ENCODE results near the gene SEMA4F.
"Not testable (repeated sequence)": the region's sequence is repeated elsewhere in the genome, so short reads cannot be mapped to it uniquely, and the experiment has no call there.

Gene SEMA4F

GRCh38 chr2:74653985-74654882 lies at the start of gene SEMA4F:
SEMA4F (plus strand) TSS chr2:74654247; CDS start chr2:74654377, 130 bp downstream.
- peak; percentile 92 to 95 for DNase-seq (ENCODE audit: low read depth in 2 of 2)

GRCh38 chr2:74606927-74607326 lies 47.1 kb upstream of the SEMA4F start:
- no peak for DNase-seq (ENCODE audit: low read depth in 2 of 2)

DNA sequence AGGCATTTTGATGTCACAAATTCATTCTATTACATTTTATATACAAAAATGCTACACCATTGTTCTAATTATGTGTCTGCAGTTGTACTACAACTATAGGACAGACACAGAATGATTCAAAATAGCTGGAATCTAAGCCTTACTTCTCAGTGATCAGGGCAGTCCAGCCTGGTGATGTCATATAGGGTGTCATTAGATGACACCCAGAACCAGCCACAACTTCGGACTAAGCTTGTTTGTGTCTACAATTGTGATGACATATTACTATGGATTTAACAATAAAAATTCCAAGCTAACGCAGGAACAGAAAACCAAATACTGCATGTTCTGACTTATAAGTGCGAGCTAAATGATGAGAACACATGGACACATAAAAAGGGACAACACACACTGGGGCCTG lies 36.9 kb upstream of the SEMA4F start:
- no peak for DNase-seq (ENCODE audit: low read depth in 2 of 2)

DNA sequence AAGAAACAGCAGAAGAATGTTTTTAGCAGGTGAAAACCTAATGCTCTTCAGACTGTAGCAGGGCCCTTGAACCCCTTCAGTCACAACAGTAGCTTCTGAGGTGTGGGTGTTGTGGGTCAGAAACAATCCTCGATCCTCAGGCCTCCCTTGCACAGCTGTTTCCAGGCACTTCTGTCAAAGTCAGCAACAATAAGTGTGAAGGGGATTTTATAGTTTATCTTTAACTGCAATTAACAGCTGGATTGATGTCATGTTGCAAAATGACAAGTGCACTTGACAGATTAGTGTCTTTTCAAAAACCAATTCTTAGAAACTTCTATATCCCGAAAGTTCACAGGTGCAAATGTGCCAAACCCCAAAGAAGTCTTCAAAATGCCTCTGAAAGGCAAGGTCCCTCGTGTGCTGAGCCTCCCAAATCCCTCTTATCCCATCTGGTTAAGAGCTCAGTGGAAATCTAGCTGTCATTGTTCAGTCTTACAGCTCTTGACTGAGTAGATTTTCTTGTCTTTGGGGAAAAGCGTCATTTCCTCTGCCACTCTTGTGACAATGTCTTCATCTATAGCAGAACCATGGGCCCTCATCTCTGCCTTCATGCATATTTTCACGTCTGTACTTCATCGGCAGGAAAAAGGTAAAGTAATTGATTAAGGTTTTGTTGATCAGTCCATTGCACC lies 35.5 kb upstream of the SEMA4F start:
- no peak for DNase-seq (ENCODE audit: low read depth in 2 of 2)

- no peak for DNase-seq (ENCODE audit: low read depth in 2 of 2)
Observed at GRCh38 chr2:74619651-74620297, 34.3 kb upstream of the SEMA4F start.

- no peak for DNase-seq (ENCODE audit: low read depth in 2 of 2)
Observed at GRCh38 chr2:74620671-74621070, 33.4 kb upstream of the SEMA4F start.

DNA sequence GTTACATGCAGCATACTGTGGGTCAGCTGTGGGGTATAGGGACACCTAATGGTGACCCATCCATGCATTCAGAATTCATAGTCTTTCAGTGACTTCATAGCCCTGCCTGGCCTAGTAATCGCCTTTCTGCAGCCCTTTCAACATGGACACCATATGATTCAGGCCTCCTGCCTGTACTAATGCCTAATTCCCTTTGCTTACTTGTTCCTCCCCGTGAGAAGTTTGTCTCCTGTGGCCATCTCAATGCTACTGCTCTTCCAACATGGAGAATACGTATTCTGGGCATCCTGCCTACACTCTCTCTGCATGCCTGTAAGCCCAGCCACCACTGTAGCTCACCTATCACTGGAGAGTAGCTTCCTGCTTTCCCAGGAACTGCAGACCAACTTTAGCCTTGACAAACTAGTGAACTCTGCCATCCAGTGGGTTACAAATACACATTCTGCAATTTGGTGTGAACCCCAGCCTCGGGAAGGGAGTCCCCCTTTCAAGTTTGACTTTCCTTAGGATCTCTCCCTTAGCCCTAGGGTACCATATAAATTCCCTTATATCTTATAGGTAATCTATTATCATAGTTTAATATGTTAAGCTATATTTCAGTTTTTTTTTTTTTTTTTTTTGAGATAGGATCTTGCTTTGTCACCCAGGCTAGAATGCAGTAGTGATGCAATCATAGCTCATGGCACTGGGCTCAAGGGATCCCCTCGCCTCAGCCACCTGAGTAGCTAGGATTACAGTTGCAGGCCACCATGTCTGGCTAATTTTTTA lies 28.2 kb upstream of the SEMA4F start:
- no peak for DNase-seq (ENCODE audit: low read depth in 2 of 2)

DNA sequence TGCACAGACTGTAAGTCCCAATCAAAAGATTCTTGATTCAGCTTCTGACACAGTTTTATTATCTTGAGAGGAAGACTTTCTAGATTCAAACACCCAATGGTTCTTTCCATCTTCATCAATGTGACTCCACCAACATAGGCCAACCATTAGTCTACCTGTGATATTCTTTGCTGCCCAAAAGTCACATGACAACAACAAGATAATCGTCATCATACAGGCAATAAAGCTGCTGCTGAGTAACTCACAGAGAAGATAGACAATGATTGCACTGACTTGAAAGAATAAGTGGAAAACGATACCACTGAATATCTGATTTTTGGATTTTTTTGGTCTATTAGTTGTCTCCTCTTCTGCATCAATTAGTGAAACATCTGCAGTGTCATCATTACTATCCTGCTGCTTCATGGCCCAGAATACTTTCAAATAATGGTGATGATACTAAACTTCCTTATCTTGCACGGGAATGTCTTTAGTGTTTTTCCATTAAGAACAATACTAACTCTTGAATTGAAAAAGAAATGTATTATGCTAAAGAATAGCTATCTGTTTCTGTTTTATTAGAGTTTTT lies 25.4 kb upstream of the SEMA4F start:
- DNase-seq (ENCODE audit: low read depth in 2 of 2): no peak

DNA sequence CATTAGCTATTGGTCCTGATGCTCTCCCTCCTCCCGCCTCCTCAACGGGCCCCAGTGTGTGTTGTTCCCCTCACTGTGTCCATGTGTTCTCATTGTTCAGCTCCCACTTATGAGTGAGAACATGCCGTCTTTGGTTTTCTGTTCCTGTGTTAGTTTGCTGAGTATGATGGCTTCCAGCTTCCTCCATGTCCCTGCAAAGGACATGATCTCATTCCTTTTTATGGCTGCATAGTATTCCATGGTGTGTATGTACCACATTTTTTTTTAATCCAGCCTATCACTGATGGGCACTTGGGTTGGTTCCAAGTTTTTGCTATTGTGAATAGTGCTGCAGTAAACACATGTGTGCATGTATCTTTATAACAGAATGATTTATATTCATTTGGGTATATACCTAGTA lies 23.6 kb upstream of the SEMA4F start:
- DNase-seq (ENCODE audit: low read depth in 2 of 2): not testable (repeated sequence)

DNA sequence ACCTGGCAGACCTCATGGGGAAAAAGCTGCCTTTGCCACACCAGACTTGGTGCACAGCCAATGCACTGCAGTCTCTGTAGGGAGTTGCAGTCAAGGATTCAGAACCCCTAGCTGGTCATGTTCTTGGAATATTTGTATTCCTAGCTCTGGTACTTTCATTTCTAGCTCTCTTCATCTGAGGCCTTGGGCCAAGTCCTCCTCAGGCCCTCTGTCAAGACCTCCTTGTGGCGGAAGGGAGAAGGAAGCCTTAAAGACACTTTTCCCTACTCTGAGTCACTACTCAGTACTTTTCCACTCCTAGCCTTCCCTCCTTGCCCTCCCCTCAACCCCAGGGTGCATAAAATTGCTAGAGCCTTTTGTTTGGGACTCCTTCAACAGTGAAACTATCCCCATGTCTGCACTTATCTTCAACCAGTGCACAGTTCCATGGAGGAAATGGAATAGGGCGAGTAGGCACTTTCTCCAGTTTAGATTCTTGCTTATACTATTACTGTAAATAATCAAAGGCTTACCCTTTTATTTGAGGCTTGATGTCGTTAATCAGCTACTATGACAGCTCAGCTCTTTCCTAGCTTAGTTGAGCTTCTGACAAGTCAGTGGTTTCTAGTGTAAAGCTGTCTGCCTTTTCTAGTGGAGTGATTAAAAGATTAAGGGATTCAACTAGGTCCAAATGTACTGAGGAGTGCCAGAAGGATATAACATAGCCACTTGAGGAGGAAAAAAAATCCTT lies 21.7 kb upstream of the SEMA4F start:
- no peak for DNase-seq (ENCODE audit: low read depth in 2 of 2)

GRCh38 chr2:74632939-74633312 lies 21.1 kb upstream of the SEMA4F start:
- DNase-seq (ENCODE audit: low read depth in 2 of 2): no peak

DNA sequence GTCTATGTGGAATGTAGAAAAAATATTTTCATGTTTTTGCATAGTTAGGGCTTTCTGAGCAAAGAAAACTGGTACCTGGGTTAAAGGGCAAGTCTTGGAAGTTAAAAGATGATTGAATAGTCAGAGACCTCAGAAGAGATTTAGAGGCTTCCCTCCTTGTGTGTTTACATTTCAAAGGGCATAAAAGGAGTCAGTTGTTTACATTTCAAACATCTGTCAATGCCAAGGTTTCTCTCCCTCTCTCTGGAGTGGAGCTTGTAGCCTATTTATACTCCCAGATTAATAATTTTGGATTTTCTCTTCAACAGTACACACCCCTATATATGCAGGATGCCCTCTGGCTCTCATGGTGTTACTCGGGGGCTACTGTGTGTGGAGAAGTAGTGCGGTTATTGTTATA lies 14.5 kb upstream of the SEMA4F start:
- no peak for DNase-seq (ENCODE audit: low read depth in 2 of 2)

GRCh38 chr2:74645344-74645743 lies 8.7 kb upstream of the SEMA4F start:
- no peak for DNase-seq (ENCODE audit: low read depth in 2 of 2)

DNA sequence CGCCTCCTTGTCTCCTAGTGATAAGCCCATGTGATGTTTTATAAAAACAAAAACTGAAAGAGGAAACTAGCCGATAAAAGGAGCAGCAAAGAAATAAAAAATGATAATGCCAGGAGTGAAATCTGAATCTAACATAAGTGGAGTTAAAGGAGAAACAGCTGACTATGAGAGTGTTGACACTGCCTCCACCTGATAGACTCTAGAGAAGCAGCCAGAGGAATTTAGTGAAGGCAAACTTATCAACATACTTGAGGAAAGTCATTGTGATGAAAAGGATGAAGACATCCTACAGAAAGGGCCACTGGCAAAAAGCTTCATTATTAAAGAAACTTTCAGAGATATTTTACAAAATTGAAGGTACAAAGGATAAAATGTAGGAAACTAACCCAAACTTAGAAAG lies 7.8 kb upstream of the SEMA4F start:
- no peak for DNase-seq (ENCODE audit: low read depth in 2 of 2)

DNA sequence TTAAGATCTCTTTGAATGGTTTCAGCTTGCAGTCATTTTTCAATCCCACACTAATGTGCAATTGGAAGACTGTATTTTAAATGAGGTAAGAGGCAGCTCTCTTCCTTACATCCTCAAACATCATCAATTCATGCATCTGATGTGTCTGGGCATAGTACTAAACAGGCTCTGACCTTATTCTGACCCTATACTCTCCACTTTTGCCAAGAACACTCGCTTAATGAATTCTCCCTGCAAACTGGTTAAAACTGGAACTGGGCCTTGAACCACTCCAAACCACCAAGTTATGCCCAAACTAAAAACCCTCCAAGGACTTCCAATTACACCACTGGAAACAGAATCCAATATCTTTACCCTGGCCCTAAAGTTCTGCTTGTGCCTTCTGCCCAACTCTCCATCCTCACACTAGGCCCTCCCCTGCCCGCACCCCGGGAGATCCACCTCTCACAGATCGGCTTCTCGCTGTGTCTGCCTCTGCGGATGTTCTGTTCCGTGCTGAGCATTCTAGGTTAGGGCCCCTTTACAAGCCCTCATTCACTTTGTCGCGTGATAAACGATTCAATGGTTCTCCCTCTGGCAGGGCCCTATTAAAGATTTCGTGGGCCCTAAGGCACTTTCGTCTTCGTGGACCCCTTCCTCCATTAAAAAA lies 7.1 kb upstream of the SEMA4F start:
- no peak for DNase-seq (ENCODE audit: low read depth in 2 of 2)

DNA sequence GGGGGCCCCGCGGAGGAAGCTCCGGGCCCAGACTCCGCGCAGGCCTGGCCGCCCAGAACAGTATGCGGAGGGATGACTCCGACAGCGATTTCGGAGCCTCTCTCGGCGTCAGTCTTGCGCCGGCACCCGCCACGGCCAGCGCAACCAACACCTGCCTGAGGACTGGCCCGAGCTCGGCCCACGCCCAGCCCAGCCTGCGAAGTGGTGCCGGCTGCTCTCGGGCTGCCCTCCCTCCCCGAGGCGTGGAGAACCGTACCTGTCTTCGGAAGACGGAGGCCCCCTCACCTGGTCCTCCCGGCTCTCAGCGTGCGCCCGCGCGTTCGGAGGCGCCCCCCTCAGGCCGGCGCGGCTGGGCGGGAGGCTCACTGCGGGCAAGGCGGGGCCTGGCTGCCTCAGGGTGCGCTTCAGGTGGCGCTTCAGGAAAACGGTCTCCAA lies 6.0 kb upstream of the SEMA4F start, which contains the start of gene M1AP:
Gene M1AP, minus strand, starts transcription at position 322 of the 435 bp plus-strand sequence. CDS start 8,055 bp downstream, outside the sequence.
- no peak for DNase-seq (ENCODE audit: low read depth in 2 of 2)

GRCh38 chr2:74653589-74653984 lies 460 bp upstream of the SEMA4F start:
- no peak for DNase-seq (ENCODE audit: low read depth in 2 of 2)

GRCh38 chr2:74655579-74655978 lies 1.5 kb downstream of the SEMA4F start:
- DNase-seq (ENCODE audit: low read depth in 2 of 2): no peak

GRCh38 chr2:74658516-74658915 lies 4.5 kb downstream of the SEMA4F start:
- no peak for DNase-seq (ENCODE audit: low read depth in 2 of 2)

- no peak for DNase-seq (ENCODE audit: low read depth in 2 of 2)
Observed at GRCh38 chr2:74659462-74659861, 5.4 kb downstream of the SEMA4F start.
